Effector memory CD4-positive, alpha-beta T cell (primary cell): ENCODE results near the gene KCNK10.
"Not testable (repeated sequence)": the region's sequence is repeated elsewhere in the genome, so short reads cannot be mapped to it uniquely, and the experiment has no call there.

Experiments used
- DNase-seq, 3 donors: peaks; one replicate each; pipeline ENCODE4 v3.0.0-alpha.2; 2020
- H3K27ac ChIP-seq: 2 replicates; pipeline ENCODE4 v1.7.0; 2013; ENCODE audit warnings: mild to moderate bottlenecking, low read length, moderate library complexity; ENCODE audit not compliant: insufficient read depth, poor library complexity, severe bottlenecking
- H3K27me3 ChIP-seq: replicated peaks from 2 replicates; pipeline ENCODE4 v1.7.0; 2013; ENCODE audit warnings: mild to moderate bottlenecking, low read length; ENCODE audit not compliant: insufficient read depth, control insufficient read depth, poor library complexity, severe bottlenecking
- H3K36me3 ChIP-seq: 2 replicates; pipeline ENCODE4 v1.7.0; 2013; ENCODE audit warnings: mild to moderate bottlenecking, low read length, moderate library complexity; ENCODE audit not compliant: control insufficient read depth, insufficient read depth
- H3K4me1 ChIP-seq: 2 replicates; pipeline ENCODE4 v1.7.0; 2013; ENCODE audit warnings: low read length, mild to moderate bottlenecking; ENCODE audit not compliant: control insufficient read depth, insufficient read depth, poor library complexity, severe bottlenecking
- H3K4me3 ChIP-seq: 2 replicates; pipeline ENCODE4 v1.7.0; 2013; ENCODE audit warnings: low read length, low read depth, mild to moderate bottlenecking; ENCODE audit not compliant: insufficient read depth, poor library complexity, severe bottlenecking
- H3K9me3 ChIP-seq: 2 replicates; pipeline ENCODE4 v1.7.0; 2013; ENCODE audit warnings: mild to moderate bottlenecking, low read length, moderate library complexity; ENCODE audit not compliant: control insufficient read depth

Gene KCNK10

DNA sequence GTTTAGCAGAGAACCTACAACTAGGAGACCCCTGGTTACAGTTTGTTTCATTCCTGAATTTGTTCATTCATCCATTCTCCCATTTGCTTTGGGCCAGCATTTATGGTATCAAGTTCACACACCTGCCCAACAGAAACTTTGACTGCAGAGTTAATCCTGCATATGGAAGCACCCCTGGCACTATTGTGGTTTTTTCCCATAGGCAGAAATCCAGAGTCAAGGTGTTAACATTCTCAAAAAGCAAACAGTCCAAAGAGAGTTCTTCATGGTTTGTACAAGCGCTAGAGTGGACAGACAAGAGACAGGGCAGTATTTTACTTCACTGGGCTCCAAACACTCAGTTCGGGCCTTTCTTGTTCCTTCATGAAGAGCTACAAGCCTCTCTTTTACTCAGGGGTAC, 51.9 kb downstream of the KCNK10 start:
- Histone ChIP-seq H3K4me1 (no peaks in the 10 kb centered on the region), H3K27me3 (no peaks in the 10 kb centered on the region), H3K27ac (no peak overlapping the region), H3K9me3 (no peaks in the 10 kb centered on the region), H3K36me3 (no peaks in the 10 kb centered on the region), H3K4me3 (no peak overlapping the region)
- no peak for DNase-seq

DNA sequence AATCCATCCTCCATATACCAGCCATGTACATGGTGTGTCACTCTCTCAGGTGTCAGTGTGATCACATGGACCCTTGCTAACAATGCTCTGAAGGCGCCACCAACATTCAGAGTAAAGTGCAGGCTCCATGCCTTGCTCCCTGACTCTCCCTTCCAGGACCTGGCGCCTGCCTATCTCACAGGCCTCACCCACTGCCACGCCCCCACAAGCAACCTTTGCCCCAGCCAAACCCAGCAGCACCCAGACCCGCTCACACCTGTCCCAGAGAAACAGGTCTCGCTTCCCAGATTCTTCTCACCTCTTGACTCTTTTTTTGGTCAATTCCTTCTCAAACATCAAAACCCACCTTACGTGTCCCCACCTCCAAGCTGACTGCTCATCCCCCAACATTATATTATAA, 52.3 kb downstream of the KCNK10 start:
- no peaks in the 10 kb centered on the region for H3K4me1 ChIP-seq

DNA sequence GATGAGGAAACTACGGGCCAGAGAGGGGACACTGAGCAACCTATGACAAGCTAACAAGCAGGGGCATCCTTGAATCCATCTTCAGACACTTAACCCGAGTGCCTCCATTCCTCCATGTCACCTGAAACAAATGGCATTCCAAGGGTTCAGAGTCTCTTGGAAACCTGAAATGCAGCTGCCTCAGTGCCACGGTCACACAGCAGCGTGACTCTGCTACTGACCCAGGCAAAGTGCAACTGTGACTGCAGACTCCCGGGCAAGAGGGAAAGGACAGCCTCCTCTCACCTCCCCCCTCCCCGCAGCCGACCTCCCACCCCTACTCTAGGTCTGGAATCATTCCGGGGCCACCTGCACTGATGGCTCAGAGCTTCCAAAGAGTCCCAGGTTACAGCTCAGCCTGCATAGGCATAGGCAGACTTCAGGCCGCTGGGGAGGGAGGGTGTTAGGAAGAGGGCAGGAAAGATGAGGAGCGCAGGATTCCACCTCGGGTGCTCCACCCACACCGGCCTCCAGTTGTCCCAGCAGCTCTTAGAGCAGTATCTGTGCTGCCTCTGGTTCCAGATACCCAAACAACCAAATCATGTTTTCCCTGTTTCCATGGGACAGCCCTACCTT, 53.2 kb downstream of the KCNK10 start:
- no peaks in the 10 kb centered on the region for H3K27me3 ChIP-seq
- H3K4me3 ChIP-seq = no peak overlapping the region
- no peaks in the 10 kb centered on the region for H3K36me3 ChIP-seq
- H3K27ac ChIP-seq = no peak overlapping the region
- H3K9me3 ChIP-seq = no peaks in the 10 kb centered on the region
- DNase-seq = no peak
- H3K4me1 ChIP-seq = no peaks in the 10 kb centered on the region

More for the DNA sequence above, 52.3 kb downstream of the KCNK10 start:
- DNase-seq = no peak
- Histone ChIP-seq H3K36me3 (no peaks in the 10 kb centered on the region), H3K27me3 (no peaks in the 10 kb centered on the region), H3K4me3 (no peak overlapping the region), H3K27ac (no peak overlapping the region), H3K9me3 (no peaks in the 10 kb centered on the region)

DNA sequence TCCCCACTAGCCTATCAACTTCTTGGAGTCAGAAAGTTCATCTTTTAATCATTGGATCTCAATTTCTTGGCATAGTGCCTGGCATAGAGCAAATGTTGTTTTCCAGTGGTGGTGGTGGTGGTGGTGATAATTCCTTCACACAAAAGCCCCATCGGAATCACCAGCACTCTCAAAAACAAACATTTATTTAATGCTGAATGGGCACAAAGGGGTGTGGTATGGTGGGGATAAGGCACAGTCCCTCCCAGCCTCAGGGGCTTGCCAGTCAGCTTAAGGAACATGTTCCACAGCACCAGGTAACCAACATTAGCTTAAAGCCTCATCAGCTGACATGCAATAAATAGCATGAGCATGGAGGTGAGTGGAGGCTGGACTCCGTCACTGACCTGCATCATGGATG, 56.6 kb downstream of the KCNK10 start:
- H3K4me3 ChIP-seq = no peak overlapping the region
- DNase-seq = no peak
- H3K36me3 ChIP-seq = no peaks in the 10 kb centered on the region
- no peaks in the 10 kb centered on the region for H3K9me3 ChIP-seq
- no peaks in the 10 kb centered on the region for H3K27me3 ChIP-seq
- no peaks in the 10 kb centered on the region for H3K4me1 ChIP-seq
- H3K27ac ChIP-seq = no peak overlapping the region

DNA sequence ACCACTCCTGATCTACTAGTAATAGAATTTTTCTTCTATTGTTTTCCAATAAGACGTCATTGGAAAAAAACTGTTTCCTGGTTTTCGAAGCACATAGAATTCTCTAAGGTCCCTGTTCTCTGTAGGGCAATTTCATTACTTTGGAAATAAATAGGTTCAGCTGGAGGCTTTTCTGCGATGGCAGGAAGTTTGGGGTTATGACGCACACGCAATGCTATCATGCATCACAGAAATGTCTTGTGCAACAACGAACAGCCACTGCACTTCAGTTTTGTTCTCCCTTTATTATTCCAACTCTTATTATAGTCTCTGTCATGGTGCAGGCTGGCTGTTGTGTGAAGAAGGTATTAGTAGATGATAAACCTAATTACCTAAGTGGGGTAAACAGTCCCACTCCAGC, 59.0 kb downstream of the KCNK10 start:
- Histone ChIP-seq H3K36me3 (no peaks in the 10 kb centered on the region), H3K4me1 (no peaks in the 10 kb centered on the region), H3K27me3 (no peaks in the 10 kb centered on the region), H3K9me3 (no peaks in the 10 kb centered on the region), H3K4me3 (no peak overlapping the region), H3K27ac (no peak overlapping the region)
- no peak for DNase-seq

DNA sequence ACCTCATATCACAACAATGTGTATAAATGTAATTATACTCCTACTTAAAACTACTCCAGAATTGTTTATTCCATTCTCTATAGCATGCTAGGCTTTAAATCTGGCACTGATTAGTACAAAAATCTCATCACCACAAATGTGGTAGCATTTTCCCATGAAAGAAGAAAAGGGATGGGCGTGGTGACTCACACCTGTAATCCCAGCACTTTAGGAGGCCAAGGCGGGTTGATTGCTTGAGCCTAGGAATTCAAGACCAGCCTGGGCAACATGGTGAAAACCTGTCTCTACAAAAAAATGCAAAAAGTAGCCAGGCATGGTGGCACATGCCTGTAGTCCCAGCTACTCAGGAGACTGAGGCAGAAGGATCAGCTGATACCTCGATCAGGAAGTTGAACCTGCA, 61.8 kb downstream of the KCNK10 start:
- not testable (repeated sequence) for H3K4me3 ChIP-seq, H3K36me3 ChIP-seq, H3K27ac ChIP-seq, H3K4me1 ChIP-seq, DNase-seq, H3K27me3 ChIP-seq, H3K9me3 ChIP-seq

DNA sequence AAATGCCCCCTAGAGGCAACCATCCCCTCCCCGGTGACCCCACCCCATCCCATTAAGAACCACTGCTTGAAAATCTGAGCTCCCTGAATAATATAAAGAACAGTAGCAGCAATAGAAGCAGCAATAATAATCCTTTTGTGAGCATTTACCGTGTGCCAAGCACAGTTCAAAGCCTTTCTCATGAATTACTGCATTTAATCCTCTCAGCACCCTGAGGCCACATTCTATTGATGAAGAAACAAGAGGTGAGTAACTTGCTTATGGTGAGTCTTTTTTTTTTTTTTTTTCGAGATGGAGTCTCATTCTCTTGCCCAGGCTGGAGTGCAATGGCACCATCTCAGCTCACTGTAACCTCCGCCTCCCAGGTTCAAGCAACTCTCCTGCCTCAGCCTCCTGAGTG, 65.0 kb downstream of the KCNK10 start:
- no peaks in the 10 kb centered on the region for H3K9me3 ChIP-seq

DNA sequence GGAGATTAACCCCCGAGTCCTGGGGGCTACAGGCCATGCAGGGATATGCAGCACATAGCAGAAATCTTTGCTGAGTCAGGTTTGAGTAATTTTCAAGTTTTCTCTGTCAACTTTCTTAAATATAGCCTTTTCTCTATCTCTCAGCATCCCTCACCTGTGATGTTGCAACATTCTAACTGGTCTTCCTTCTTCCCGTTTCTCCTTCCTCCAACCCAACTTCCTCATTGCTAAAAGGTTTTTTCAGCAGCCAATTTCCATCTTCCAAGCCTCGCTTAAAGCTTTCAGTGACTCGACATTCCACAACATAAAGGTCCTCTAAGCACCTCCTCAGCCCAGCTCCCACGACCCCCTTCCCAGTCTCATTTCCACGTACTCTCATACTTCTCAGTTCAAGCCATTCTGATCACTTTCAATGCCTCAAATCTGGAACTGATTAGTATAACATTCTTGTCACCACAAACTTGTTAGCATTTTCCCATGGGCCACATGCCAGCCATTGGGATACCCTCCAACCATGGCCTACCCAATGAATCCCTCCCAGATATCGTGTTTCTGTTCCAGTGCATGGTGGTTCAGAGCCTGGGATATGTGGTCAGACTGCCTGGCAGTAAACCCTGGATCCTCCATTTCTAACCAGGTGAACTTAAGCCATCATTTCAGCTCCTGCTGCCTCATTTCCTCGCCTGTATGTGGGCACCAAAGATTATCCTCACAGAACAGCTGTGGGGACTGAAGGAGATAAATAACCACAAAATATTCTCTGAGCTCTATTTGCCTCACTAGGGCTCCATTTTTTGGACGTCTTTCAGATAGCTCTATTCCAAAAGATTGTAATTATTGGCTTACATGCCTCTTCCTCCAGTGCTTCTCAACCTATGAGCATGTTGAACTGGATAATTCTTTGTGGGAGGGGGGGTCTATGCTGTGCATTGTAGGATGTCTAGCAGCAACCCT, 65.8 kb downstream of the KCNK10 start:
- Histone ChIP-seq H3K4me3 (no peak overlapping the region), H3K4me1 (no peaks in the 10 kb centered on the region), H3K9me3 (no peaks in the 10 kb centered on the region), H3K27me3 (no peaks in the 10 kb centered on the region), H3K36me3 (no peaks in the 10 kb centered on the region), H3K27ac (no peak overlapping the region)
- DNase-seq = no peak

More for the DNA sequence above, 65.0 kb downstream of the KCNK10 start:
- no peaks in the 10 kb centered on the region for H3K36me3 ChIP-seq
- no peak for DNase-seq
- H3K27ac ChIP-seq = no peak overlapping the region
- H3K4me3 ChIP-seq = no peak overlapping the region
- no peaks in the 10 kb centered on the region for H3K4me1 ChIP-seq
- H3K27me3 ChIP-seq = no peaks in the 10 kb centered on the region

DNA sequence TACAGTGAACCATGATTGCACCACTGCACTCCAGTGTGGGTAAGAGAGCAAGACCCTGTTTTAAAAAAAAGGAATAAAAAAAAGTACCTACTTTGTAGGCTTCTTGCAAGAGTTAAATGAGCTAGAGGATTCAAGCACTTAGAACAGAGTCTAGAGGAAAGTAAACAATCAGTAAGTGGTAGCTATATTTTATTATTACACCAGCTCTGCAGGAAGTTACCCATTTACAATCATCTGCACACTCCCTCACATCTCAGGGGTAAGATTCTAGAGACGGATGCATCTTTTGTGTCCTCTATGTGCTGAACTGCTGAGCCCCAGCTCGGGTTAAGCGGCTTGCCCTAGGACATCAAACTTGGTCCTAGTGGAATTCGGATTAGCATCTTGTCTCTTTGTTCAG, 67.3 kb downstream of the KCNK10 start:
- no peaks in the 10 kb centered on the region for H3K27me3 ChIP-seq
- no peak for DNase-seq
- H3K36me3 ChIP-seq = no peaks in the 10 kb centered on the region
- no peak overlapping the region for H3K27ac ChIP-seq
- no peaks in the 10 kb centered on the region for H3K4me1 ChIP-seq
- no peaks in the 10 kb centered on the region for H3K9me3 ChIP-seq
- no peak overlapping the region for H3K4me3 ChIP-seq

DNA sequence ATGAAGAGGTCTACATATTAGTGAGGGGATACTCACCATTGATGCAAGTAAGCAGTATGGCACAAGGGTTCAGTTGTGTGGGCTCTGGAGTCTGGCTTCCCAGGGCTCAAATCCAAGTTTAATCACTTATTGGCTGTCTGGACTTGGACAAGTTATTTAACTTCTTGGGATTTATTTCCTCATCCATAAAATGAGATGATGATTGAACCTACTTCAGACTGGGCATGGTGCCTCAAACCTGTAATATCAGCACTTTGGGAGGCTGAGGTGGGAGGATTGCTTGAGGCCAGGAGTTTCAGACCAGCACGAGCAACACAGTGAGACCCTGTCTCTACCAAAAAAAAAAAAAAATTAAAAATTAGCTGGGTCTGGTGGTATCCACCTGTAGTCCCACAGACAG, 67.9 kb downstream of the KCNK10 start:
- Histone ChIP-seq H3K4me1 (no peaks in the 10 kb centered on the region), H3K27ac (no peak overlapping the region), H3K4me3 (no peak overlapping the region), H3K27me3 (no peaks in the 10 kb centered on the region), H3K9me3 (no peaks in the 10 kb centered on the region), H3K36me3 (no peaks in the 10 kb centered on the region)
- no peak for DNase-seq
